ENCODE data around the gene BLID. TPM values are rescaled to one million over a fixed set of nuclear protein-coding genes. Genes with fewer than 3 reads are reported as not detected.

Gene BLID
- total RNA-seq, 2 experiments from 2014 or later = not detected

DNA sequence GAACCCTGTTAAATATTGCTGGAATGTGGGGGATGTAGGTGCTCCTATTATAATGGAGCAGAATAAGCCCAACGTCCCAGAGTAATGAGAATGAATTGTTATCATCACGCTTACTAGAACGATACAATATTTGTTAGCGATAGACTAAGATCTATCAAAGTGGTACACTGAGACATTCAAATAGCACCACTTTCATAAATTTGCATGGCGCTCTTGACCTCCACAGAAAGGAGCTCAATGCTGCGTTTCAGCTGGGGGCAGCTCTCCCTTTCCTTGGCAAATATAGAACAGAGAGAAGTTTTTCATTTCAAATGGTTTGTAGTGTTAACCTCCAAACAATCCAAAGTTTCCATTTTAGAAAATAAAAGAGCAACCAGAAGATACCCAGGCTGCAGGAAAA lies 38.2 kb upstream of the BLID start:
- POLR2A ChIA-PET = no interaction called here
- intact Hi-C loops (cut with micrococcal nuclease) = no loop called here
- no peak for DNase-seq
- H3K4me1 Mint-ChIP-seq (ENCODE audit: low read depth) = peaks cover 9% of the 10 kb centered on the region
- no peaks in the 10 kb centered on the region for H3K9me3 Mint-ChIP-seq
- peaks cover 1% of the 10 kb centered on the region for H3K27me3 Mint-ChIP-seq
- H3K36me3 Mint-ChIP-seq = no peaks in the 10 kb centered on the region
- CTCF ChIA-PET = no interaction called here
- no peak overlapping the region for H3K4me3 Mint-ChIP-seq
- no peak overlapping the region for H3K27ac Mint-ChIP-seq

DNA sequence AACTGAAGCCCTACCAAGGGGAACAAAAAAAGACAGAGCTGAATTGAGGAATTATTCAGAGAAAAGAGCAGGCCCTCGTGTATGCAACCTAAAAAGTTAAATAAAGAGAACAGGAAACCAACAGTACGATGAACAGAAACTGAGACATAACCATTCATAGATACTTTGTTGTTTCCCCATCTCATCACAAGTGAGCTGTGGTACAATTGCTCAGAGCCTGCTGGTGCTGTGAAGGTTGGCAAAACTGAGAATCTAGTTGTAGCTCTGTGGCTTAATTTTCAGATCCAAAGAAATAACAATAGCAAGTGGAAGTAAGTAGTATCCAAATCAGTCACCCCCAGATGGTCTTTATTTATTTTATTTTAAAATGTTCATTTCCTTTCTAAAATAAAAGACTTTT lies 37.7 kb upstream of the BLID start:
- Mint-ChIP-seq H3K27ac (no peak overlapping the region), H3K36me3 (no peaks in the 10 kb centered on the region), H3K4me3 (no peak overlapping the region), H3K4me1 (ENCODE audit: low read depth) (peaks cover 9% of the 10 kb centered on the region), H3K9me3 (no peaks in the 10 kb centered on the region), H3K27me3 (peaks cover 1% of the 10 kb centered on the region)
- DNase-seq = no peak
- intact Hi-C loops (cut with micrococcal nuclease) = no loop called here
- CTCF ChIA-PET = no interaction called here
- POLR2A ChIA-PET = no interaction called here

DNA sequence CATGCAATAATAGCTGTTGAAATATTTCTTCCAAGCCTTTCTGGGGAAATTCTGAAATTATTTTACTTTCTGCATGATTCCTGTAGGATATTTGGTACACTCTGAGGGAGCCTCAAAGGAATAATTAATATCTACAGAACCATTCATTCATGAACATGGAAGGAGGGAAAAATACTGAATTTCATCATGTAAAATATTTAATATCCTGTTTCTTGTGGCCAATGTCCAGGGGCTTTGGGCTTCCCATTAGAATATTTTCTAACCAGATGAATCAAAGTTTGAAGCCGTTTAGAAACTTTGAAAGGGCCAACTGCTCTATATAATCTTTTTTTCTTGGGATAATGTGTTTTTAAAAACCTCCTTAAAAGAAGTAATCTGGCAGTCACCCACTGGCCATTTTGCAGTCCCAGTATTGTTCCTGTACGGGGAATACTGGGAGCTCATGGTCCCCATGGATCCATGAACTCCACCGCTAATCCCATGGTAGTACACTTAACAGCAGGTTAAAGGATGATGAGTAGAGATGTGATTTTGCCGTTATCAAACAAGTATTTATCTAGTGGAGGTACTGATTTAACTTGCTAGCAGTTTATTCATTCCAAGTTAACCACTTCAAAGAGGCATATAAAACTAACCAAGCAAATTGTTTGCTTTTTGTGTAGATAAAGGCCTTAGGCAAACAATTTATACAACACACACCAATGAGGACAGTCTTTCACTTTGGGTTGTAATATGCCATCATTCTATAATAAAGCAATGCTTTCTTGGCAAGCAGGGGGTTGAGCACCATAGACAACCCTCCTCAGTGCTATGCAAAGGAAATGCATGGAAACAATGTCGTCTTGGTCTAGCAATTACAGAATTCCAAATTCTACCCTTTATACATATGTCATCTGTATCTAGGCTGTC lies 34.5 kb upstream of the BLID start:
- H3K4me1 Mint-ChIP-seq (ENCODE audit: low read depth) = no peaks in the 10 kb centered on the region
- POLR2A ChIA-PET = no interaction called here

GRCh38 chr11:122149202-122149601 lies 33.2 kb upstream of the BLID start:
- no peaks in the 10 kb centered on the region for H3K4me1 Mint-ChIP-seq (ENCODE audit: low read depth)
- H3K27me3 Mint-ChIP-seq = no peaks in the 10 kb centered on the region
- ChIA-PET CTCF (no interaction called here), POLR2A (no interaction called here)
- intact Hi-C loops (cut with micrococcal nuclease) = no loop called here
- DNase-seq = no peak
- no peak overlapping the region for H3K4me3 Mint-ChIP-seq
- H3K36me3 Mint-ChIP-seq = no peaks in the 10 kb centered on the region
- H3K27ac Mint-ChIP-seq = no peak overlapping the region
- H3K9me3 Mint-ChIP-seq = no peaks in the 10 kb centered on the region

More for the DNA sequence above, 34.5 kb upstream of the BLID start:
- H3K27ac Mint-ChIP-seq = no peak overlapping the region
- CTCF ChIA-PET = no interaction called here
- H3K27me3 Mint-ChIP-seq = no peaks in the 10 kb centered on the region
- H3K9me3 Mint-ChIP-seq = no peaks in the 10 kb centered on the region
- no peaks in the 10 kb centered on the region for H3K36me3 Mint-ChIP-seq
- no peak for DNase-seq
- no peak overlapping the region for H3K4me3 Mint-ChIP-seq
- intact Hi-C loops (cut with micrococcal nuclease) = no loop called here

DNA sequence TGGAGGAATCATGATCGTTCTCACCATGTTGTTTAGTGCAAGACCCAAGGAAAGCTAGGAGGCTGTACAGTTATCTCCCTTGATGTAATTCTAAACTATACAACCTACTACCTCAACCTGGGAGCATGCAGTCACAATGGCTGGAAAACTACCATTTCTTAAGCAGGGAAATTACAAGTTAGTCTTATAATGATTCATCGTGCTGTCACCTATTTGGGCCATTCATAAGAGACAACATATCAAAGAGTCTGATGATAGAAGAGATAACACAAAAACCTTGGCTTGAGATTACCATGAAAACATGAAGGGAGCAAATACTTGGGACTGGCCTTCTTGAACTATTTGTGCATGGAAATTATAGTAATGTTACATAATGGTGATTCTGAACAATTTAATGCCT lies 30.5 kb upstream of the BLID start:
- ChIA-PET POLR2A (no interaction called here), CTCF (no interaction called here)
- Mint-ChIP-seq H3K27ac (no peak overlapping the region), H3K4me3 (no peak overlapping the region), H3K36me3 (no peaks in the 10 kb centered on the region), H3K27me3 (no peaks in the 10 kb centered on the region), H3K9me3 (no peaks in the 10 kb centered on the region), H3K4me1 (ENCODE audit: low read depth) (no peaks in the 10 kb centered on the region)
- intact Hi-C loops (cut with micrococcal nuclease) = no loop called here
- DNase-seq = no peak

- ChIA-PET CTCF (no interaction called here), POLR2A (no interaction called here)
- Mint-ChIP-seq H3K4me3 (no peak overlapping the region), H3K9me3 (no peaks in the 10 kb centered on the region), H3K36me3 (no peaks in the 10 kb centered on the region), H3K4me1 (ENCODE audit: low read depth) (no peaks in the 10 kb centered on the region), H3K27me3 (no peaks in the 10 kb centered on the region), H3K27ac (no peak overlapping the region)
- intact Hi-C loops (cut with micrococcal nuclease) = no loop called here
- no peak for DNase-seq
Observed at GRCh38 chr11:122145715-122146274, 29.8 kb upstream of the BLID start.

GRCh38 chr11:122144752-122145151 lies 28.7 kb upstream of the BLID start:
- ChIA-PET POLR2A (no interaction called here), CTCF (no interaction called here)
- Mint-ChIP-seq H3K4me1 (ENCODE audit: low read depth) (no peaks in the 10 kb centered on the region), H3K9me3 (no peaks in the 10 kb centered on the region), H3K4me3 (no peak overlapping the region), H3K36me3 (no peaks in the 10 kb centered on the region), H3K27me3 (no peaks in the 10 kb centered on the region), H3K27ac (no peak overlapping the region)
- DNase-seq = no peak
- intact Hi-C loops (cut with micrococcal nuclease) = no loop called here

DNA sequence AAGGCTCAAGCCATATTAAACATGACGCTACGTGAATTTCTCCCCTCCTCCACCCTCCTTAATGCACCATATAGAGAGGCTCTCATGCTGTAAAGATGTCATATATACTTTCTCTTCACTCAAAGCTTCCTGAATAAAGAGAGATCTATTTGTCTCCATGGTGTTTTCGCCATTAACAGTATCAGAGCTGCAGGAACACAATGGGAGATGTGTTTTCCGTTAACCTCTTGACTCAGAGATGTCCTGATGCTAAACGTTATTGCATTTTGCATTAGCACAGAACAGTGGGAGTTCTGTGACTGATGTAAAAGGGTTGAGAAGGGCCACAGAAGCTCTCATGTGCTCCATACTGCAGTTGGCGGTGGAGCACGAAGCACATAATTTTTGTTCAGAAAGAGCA lies 25.7 kb upstream of the BLID start:
- CTCF ChIA-PET = no interaction called here
- Mint-ChIP-seq H3K36me3 (no peaks in the 10 kb centered on the region), H3K4me3 (no peak overlapping the region), H3K4me1 (ENCODE audit: low read depth) (no peaks in the 10 kb centered on the region), H3K27ac (no peak overlapping the region), H3K27me3 (no peaks in the 10 kb centered on the region), H3K9me3 (no peaks in the 10 kb centered on the region)
- POLR2A ChIA-PET = no interaction called here
- no peak for DNase-seq
- intact Hi-C loops (cut with micrococcal nuclease) = no loop called here

DNA sequence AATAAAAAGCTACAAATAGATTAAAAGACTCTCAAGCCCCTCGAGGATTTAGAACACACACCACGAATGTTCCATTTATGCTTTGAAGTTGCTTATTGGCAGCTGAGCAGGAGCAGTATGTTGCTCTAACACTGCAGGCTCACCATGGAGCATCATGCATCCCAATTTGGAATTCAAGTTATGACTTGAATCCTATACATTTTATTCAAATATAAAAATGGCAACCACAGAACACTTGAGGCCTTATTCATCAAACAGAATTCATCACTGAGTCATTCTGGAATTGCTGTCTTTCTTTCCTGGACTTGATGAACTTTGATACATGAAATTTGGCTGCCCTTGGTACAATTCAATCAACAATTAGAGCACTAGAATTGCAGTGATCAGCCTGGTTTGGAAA lies 24.5 kb upstream of the BLID start:
- no peaks in the 10 kb centered on the region for H3K36me3 Mint-ChIP-seq
- intact Hi-C loops (cut with micrococcal nuclease) = no loop called here
- no peaks in the 10 kb centered on the region for H3K4me1 Mint-ChIP-seq (ENCODE audit: low read depth)
- ChIA-PET CTCF (interaction anchor here (1.1 kb wide), 1 partner anchor 62 kb away, joined by 3 read pairs; no protein-coding TSS in a partner anchor), POLR2A (no interaction called here)
- no peaks in the 10 kb centered on the region for H3K9me3 Mint-ChIP-seq
- no peaks in the 10 kb centered on the region for H3K27me3 Mint-ChIP-seq
- no peak for DNase-seq
- no peak overlapping the region for H3K27ac Mint-ChIP-seq
- no peak overlapping the region for H3K4me3 Mint-ChIP-seq

- POLR2A ChIA-PET = no interaction called here
- CTCF ChIA-PET = interaction anchor here (1.1 kb wide), 1 partner anchor 63 kb away, joined by 3 read pairs; no protein-coding TSS in a partner anchor
- H3K9me3 Mint-ChIP-seq = no peaks in the 10 kb centered on the region
Observed at GRCh38 chr11:122139595-122139866, 23.5 kb upstream of the BLID start.

DNA sequence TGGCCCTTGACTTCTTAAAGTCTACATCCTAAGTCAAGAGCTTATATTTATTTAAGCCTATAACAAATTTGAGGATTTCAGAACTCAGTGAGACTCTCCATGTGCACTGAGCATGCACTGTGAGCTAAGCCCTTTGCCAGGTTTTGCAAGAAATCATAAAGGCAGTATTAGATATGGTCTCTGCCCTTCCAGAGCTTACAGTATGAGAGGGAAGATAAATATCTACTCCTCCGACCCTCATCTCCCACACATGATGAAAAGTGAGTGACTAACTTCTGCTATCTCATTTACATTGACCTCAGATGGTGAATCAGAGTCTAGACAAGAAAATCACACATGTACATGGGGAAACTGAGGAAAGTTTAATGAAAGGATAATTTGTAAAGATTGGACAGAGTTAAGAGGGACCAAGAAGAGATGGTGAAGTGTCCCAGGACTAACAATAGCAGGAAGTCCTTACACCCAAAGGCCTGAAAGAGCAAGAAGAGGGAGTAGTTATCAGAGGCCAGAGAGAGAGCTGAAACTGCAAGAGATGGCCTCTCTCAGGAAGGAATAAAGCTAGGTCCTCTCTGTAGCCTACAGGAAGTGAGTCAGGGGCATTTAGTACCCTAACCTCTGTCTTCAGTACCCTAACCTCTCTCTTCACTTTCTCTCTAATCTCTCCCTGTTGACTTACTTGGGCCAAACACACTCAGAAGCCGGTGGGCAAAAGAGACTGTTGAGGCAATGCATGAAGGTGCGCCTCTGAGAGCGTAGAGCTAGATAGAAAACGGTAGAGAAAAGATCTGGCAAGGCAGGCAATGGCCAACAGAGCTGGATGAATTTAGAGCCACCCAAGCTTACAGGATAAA lies 23.0 kb upstream of the BLID start:
- intact Hi-C loops (cut with micrococcal nuclease) = no loop called here
- Mint-ChIP-seq H3K4me1 (ENCODE audit: low read depth) (no peaks in the 10 kb centered on the region), H3K36me3 (no peaks in the 10 kb centered on the region), H3K4me3 (no peak overlapping the region), H3K9me3 (no peaks in the 10 kb centered on the region), H3K27ac (no peak overlapping the region), H3K27me3 (no peaks in the 10 kb centered on the region)
- DNase-seq = no peak
- CTCF ChIA-PET = no interaction called here
- POLR2A ChIA-PET = no interaction called here

More at GRCh38 chr11:122139595-122139866, 23.5 kb upstream of the BLID start:
- H3K27ac Mint-ChIP-seq = no peak overlapping the region
- H3K36me3 Mint-ChIP-seq = no peaks in the 10 kb centered on the region
- no peaks in the 10 kb centered on the region for H3K4me1 Mint-ChIP-seq (ENCODE audit: low read depth)
- DNase-seq = no peak
- H3K4me3 Mint-ChIP-seq = no peak overlapping the region
- intact Hi-C loops (cut with micrococcal nuclease) = no loop called here
- H3K27me3 Mint-ChIP-seq = no peaks in the 10 kb centered on the region

DNA sequence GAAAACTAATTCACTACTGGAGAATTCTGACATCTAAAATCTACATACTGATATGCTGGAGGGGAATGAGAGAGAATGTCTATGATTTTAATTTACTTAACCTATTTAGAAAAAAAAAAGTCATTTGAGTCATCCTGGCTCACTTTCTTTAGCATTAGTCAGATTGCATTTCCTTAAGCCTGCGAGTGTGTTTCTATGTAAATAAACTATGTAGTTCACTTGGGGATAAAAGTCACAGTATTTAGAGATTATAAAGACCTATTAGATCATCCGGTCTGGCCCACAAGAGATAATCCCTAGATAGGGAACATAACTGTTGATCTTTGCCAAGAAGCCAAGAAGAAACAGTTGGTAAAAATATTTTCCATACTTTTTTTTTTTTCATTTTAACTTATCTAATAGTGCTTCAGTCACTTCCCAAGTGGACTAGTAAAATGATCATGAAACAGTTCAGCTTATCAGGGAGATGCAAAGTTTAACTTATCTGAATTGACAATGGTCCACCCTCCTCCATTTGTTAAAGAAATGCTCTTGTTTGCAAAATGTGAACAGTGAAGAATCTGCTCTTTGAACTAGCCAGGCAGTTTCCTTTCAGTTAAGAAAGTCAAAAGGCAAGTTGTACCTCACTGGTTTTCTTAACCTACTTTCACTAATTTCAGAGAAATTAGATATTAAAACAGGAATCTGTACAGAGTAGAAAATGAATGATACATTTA lies 21.2 kb upstream of the BLID start:
- H3K27me3 Mint-ChIP-seq = no peaks in the 10 kb centered on the region
- ChIA-PET POLR2A (no interaction called here), CTCF (no interaction called here)
- no peaks in the 10 kb centered on the region for H3K4me1 Mint-ChIP-seq (ENCODE audit: low read depth)
- H3K4me3 Mint-ChIP-seq = no peak overlapping the region
- no peaks in the 10 kb centered on the region for H3K9me3 Mint-ChIP-seq
- no peak for DNase-seq
- H3K36me3 Mint-ChIP-seq = no peaks in the 10 kb centered on the region
- intact Hi-C loops (cut with micrococcal nuclease) = no loop called here
- no peak overlapping the region for H3K27ac Mint-ChIP-seq
